IPS DF 4.7 (cell line): Measurements from ENCODE around the gene LRPAP1.
"Not testable (repeated sequence)": the region's sequence is repeated elsewhere in the genome, so short reads cannot be mapped to it uniquely, and the experiment has no call there.

Experiments used
- DNase-seq: peaks from one replicate; pipeline ENCODE4 v3.0.0-alpha.2; 2013; ENCODE audit warnings: low spot score; ENCODE audit errors: extremely low read depth

Gene LRPAP1

GRCh38 chr4:3531879-3532750, at the start of gene LRPAP1:
Gene LRPAP1 (minus strand): TSS chr4:3532422. CDS start chr4:3532412, 10 bp downstream.
- peak; percentile 62 for DNase-seq

GRCh38 chr4:3581334-3582090, 49.3 kb upstream of the LRPAP1 start:
- not testable (repeated sequence) for DNase-seq

GRCh38 chr4:3580859-3581258, 48.6 kb upstream of the LRPAP1 start:
- DNase-seq = not testable (repeated sequence)

GRCh38 chr4:3578527-3579144, 46.4 kb upstream of the LRPAP1 start:
- DNase-seq = not testable (repeated sequence)

GRCh38 chr4:3578052-3578451, 45.8 kb upstream of the LRPAP1 start:
- DNase-seq = not testable (repeated sequence)

GRCh38 chr4:3577208-3577892, 45.1 kb upstream of the LRPAP1 start:
- not testable (repeated sequence) for DNase-seq

- not testable (repeated sequence) for DNase-seq
Observed at GRCh38 chr4:3576533-3577207, 44.4 kb upstream of the LRPAP1 start.

- DNase-seq = not testable (repeated sequence)
Observed at GRCh38 chr4:3575426-3576369, 43.5 kb upstream of the LRPAP1 start.

- not testable (repeated sequence) for DNase-seq
Observed at GRCh38 chr4:3574865-3575264, 42.6 kb upstream of the LRPAP1 start.

- not testable (repeated sequence) for DNase-seq
Observed at GRCh38 chr4:3574346-3574745, 42.1 kb upstream of the LRPAP1 start.

GRCh38 chr4:3573131-3573530, 40.9 kb upstream of the LRPAP1 start:
- DNase-seq = no peak

GRCh38 chr4:3572363-3572762, 40.1 kb upstream of the LRPAP1 start:
- DNase-seq = no peak

GRCh38 chr4:3571921-3572320, 39.7 kb upstream of the LRPAP1 start:
- DNase-seq = no peak

GRCh38 chr4:3570923-3571322, 38.7 kb upstream of the LRPAP1 start:
- DNase-seq = not testable (repeated sequence)

- DNase-seq = not testable (repeated sequence)
Observed at GRCh38 chr4:3569611-3570010, 37.4 kb upstream of the LRPAP1 start.

- DNase-seq = not testable (repeated sequence)
Observed at GRCh38 chr4:3566701-3567100, 34.5 kb upstream of the LRPAP1 start.

GRCh38 chr4:3566301-3566700, 34.1 kb upstream of the LRPAP1 start:
- not testable (repeated sequence) for DNase-seq

GRCh38 chr4:3564948-3565347, 32.7 kb upstream of the LRPAP1 start:
- not testable (repeated sequence) for DNase-seq

GRCh38 chr4:3563403-3563802, 31.2 kb upstream of the LRPAP1 start:
- DNase-seq = no peak
